Spleen (tissue), 11 donors: Measurements from ENCODE around the gene ULBP2. TPM values are rescaled to one million over a fixed set of nuclear protein-coding genes. Genes with fewer than 3 reads are reported as not detected.
"Not testable (repeated sequence)": the region's sequence is repeated elsewhere in the genome, so short reads cannot be mapped to it uniquely, and the experiment has no call there.

Source experiments
- DNase-seq: peaks from one replicate; pipeline ENCODE4 v3.0.0-alpha.2; 2020
- H3K27ac ChIP-seq, 8 donors: fragments of 200-600 bp; sonication (generic) in 7 of 8; 1 replicate in 4 of 8; 2 replicates in 4 of 8; pipeline versions ENCODE4 v1.5.0 to v1.8.0; 2016 to 2021; ENCODE audit warnings: inconsistent platforms in 4 of 8, mild to moderate bottlenecking in 4 of 8, moderate library complexity in 1 of 8
- H3K27me3 ChIP-seq, 7 donors: fragments of 200-600 bp; sonication (generic) in 6 of 7; replicated peaks in 1 of 7; 1 replicate in 4 of 7; 2 replicates in 3 of 7; pipeline versions ENCODE4 v1.5.0 to v1.8.0; 2016 to 2021; ENCODE audit warnings: inconsistent platforms in 3 of 7, mild to moderate bottlenecking in 1 of 7
- H3K36me3 ChIP-seq, 6 donors: fragments of 200-600 bp; sonication (generic) in 5 of 6; 1 replicate in 4 of 6; 2 replicates in 2 of 6; pipeline versions ENCODE4 v1.5.0 to v1.8.0; 2016 to 2021; ENCODE audit warnings: inconsistent platforms in 2 of 6
- H3K4me1 ChIP-seq, 6 donors: fragments of 200-600 bp; sonication (generic) in 5 of 6; 1 replicate in 3 of 6; 2 replicates in 3 of 6; pipeline versions ENCODE4 v1.5.0 to v1.8.0; 2016 to 2021; ENCODE audit warnings: inconsistent platforms in 3 of 6
- H3K4me3 ChIP-seq, 8 donors: fragments of 200-600 bp; sonication (generic) in 7 of 8; 1 replicate in 4 of 8; 2 replicates in 4 of 8; pipeline versions ENCODE4 v1.5.0 to v1.8.0; 2016 to 2021; ENCODE audit warnings: inconsistent platforms in 4 of 8, mild to moderate bottlenecking in 4 of 8, moderate library complexity in 2 of 8
- H3K9me3 ChIP-seq, 8 donors: fragments of 200-600 bp; sonication (generic) in 7 of 8; 1 replicate in 4 of 8; 2 replicates in 4 of 8; pipeline versions ENCODE4 v1.5.0 to v1.8.0; 2016 to 2021; ENCODE audit warnings: inconsistent platforms in 4 of 8
- POLR2A ChIP-seq, 3 donors: fragments of 450-650 bp; IDR thresholded peaks; one replicate each; pipeline ENCODE4 v1.5.1; 2017; ENCODE audit warnings: antibody characterized with exemption in 3 of 3, mild to moderate bottlenecking in 1 of 3
- POLR2AphosphoS5 ChIP-seq, 3 donors: sonication (generic); formaldehyde crosslinking; IDR thresholded peaks; one replicate each; pipeline ENCODE4 v1.5.1; 2017; ENCODE audit warnings: antibody characterized with exemption in 3 of 3
- WGBS, 5 donors: extraction: QIAGEN DNeasy Blood & Tissue Kit in 3 of 5; methylation state at CpG; one replicate each; pipeline versions ENCODE4 v1.1.5 to v1.1.7; 2013 to 2018; 5-methylcytosine and 5-hydroxymethylcytosine counted together
- intact Hi-C: fragments of 100-400 bp; cut with DNase I; formaldehyde crosslinking; loops from one replicate; pipeline ENCODE4 v1.15.0; 2023; ENCODE audit warnings: low total_unique reads
- polyA plus RNA-seq, 3 donors: library from polyadenylated mRNA; stranded (reverse); fragments of 200-250 nt; gene quantifications; one replicate each; pipeline ENCODE4 v1.2.1, GENCODE V29; 2013
- total RNA-seq, 7 donors: library from RNA; depleted of rRNA in 3 of 7; stranded (reverse); fragments of >200 nt in 3 of 7; fragmentation: NEBNext Ultra II Directional in 4 of 7; extraction: Animal tissue kit (Norgen Biotek cat#: 25700) in 4 of 7; gene quantifications; one replicate each; pipeline versions ENCODE4 v1.1.0 to v1.2.1, GENCODE V29; 2016 to 2021
- TF ChIP-seq, protein P1 (sequence below), 11 experiments: fragments of 200-600 bp in 7 of 11; fragments of 450-650 bp in 4 of 11; sonication (generic) in 4 of 11; IDR thresholded peaks in 8 of 11; conservative IDR thresholded peaks in 3 of 11; 1 replicate in 7 of 11; 2 replicates in 4 of 11; pipeline versions ENCODE4 v1.4.0 to v1.8.0; 2016 to 2021; ENCODE audit warnings: antibody characterized with exemption in 11 of 11, inconsistent platforms in 4 of 11, mild to moderate bottlenecking in 1 of 11
- donor health status: healthy with polysubstance abuse.
- donor health status: DM: no; HTN: no; CAD: no; lungs with moderate emphysema.
- donor health status: DM: no; HTN: no; CAD: no.
- donor health status: Bipolar disorder and iron deficiency.
- donor health status: healthy.
- donor health status: DM: no; HTN: no; CAD: no.
- donor health status: DM: yes; HTN: yes; CAD: no.

Gene ULBP2
- total and polyA plus RNA-seq, 10 donors = 0.10 to 0.30 (median 0.20) TPM; not detected in 7

DNA sequence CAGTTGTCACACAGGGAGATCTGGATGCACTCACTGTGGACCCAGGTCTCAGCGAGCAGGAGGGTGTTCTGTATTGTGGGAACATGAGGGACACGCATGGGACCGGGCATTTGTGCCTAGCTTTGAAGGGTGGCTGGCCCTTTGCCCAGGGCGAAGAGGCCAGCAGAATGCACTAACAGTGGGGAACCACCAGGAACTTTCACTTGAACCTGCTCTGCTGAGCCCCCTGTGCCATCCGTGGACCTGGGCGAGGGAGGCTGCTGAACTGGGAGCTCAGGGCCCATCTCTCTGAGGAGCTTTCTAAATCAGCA lies 1.2 kb upstream of the ULBP2 start:
- no peaks in the 10 kb centered on the region for H3K9me3 ChIP-seq
- intact Hi-C loops = no loop called here
- H3K4me3 ChIP-seq = peak overlapping the region in 1 of 8 donors; percentile 15
- DNase-seq = no peak
- H3K27ac ChIP-seq = no peak overlapping the region
- H3K4me1 ChIP-seq = peaks cover 11 to 47% (median 34%) of the 10 kb centered on the region in 6 donors
- H3K36me3 ChIP-seq = no peaks in the 10 kb centered on the region
- no peak for TF ChIP-seq POLR2A (IDR thresholded peaks at IDR 0.05)
- TF ChIP-seq POLR2AphosphoS5 (IDR thresholded peaks at IDR 0.05) = no peak
- TF ChIP-seq, protein P1, sequence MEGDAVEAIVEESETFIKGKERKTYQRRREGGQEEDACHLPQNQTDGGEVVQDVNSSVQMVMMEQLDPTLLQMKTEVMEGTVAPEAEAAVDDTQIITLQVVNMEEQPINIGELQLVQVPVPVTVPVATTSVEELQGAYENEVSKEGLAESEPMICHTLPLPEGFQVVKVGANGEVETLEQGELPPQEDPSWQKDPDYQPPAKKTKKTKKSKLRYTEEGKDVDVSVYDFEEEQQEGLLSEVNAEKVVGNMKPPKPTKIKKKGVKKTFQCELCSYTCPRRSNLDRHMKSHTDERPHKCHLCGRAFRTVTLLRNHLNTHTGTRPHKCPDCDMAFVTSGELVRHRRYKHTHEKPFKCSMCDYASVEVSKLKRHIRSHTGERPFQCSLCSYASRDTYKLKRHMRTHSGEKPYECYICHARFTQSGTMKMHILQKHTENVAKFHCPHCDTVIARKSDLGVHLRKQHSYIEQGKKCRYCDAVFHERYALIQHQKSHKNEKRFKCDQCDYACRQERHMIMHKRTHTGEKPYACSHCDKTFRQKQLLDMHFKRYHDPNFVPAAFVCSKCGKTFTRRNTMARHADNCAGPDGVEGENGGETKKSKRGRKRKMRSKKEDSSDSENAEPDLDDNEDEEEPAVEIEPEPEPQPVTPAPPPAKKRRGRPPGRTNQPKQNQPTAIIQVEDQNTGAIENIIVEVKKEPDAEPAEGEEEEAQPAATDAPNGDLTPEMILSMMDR (IDR thresholded peaks at IDR 0.05 in 8 of 11, conservative IDR thresholded peaks at IDR 0.05 in 3 of 11) = no peak
- WGBS, 5 donors = 28 to 44% (median 33%) methylated on average over 6 of the region's 6 CpGs
- H3K27me3 ChIP-seq = peaks cover under 1 to 79% (median 66%) of the 10 kb centered on the region in 7 donors

DNA sequence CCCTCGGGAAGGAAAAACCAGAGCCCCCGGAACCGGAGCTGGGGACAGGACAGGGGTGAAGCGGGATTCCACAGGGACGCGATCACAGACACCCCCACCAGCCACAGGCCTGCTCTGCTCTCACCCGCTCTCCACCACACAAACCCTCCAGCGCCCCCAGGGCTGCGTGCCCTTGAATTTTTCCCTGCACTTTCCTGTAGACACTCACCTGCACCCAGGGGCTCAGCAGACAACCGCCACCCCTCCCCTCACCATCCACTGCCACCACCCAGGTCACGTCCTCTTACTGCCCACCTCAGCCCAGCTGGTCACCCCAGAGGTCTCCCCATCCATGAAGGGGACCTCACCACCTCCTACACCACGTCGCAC lies 631 bp downstream of the ULBP2 start:
- H3K27ac ChIP-seq = peak overlapping the region in 1 of 8 donors; percentile 19
- H3K27me3 ChIP-seq = peaks cover 0 to 61% (median 48%) of the 10 kb centered on the region in 7 donors
- peaks cover 11 to 45% (median 34%) of the 10 kb centered on the region in 6 donors for H3K4me1 ChIP-seq
- H3K36me3 ChIP-seq = no peaks in the 10 kb centered on the region
- H3K9me3 ChIP-seq = no peaks in the 10 kb centered on the region
- peak overlapping the region in 6 of 8 donors; percentile 25 to 74 (median 52) for H3K4me3 ChIP-seq
- no peak for DNase-seq
- TF ChIP-seq POLR2AphosphoS5 (IDR thresholded peaks at IDR 0.05) (no peak), POLR2A (IDR thresholded peaks at IDR 0.05) (no peak)
- TF ChIP-seq, protein P1 (IDR thresholded peaks at IDR 0.05 in 8 of 11, conservative IDR thresholded peaks at IDR 0.05 in 3 of 11) = no peak
- 26 to 34% (median 30%) methylated on average over 11 to 13 of the region's 13 CpGs for WGBS, 5 donors
- intact Hi-C loops = no loop called here

DNA sequence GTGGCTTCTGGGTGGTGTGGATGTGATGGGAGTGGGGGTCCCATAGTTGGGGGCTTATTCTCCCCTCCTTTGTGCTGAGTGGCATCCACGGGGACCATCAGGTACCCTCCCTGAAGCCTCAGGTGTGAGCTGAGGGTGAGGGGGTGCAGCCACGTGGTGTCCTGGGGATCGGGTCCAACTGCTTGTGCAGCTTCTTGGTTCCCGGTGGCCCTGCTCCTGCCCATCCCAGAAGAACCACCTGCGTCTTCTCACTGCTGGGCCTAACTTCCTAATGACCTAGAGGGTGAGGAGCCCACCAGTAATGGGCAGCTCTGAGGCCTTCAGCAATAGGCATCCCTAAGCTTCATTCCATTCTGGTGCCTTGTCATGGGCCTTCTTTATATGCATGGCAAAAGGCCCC lies 1.5 kb downstream of the ULBP2 start:
- DNase-seq, H3K36me3 ChIP-seq, intact Hi-C loops, H3K27ac ChIP-seq, H3K9me3 ChIP-seq, H3K4me3 ChIP-seq: not testable (repeated sequence)
- Histone ChIP-seq H3K4me1 (peaks cover 9 to 38% (median 31%) of the 10 kb centered on the region in 6 donors), H3K27me3 (peaks cover 0 to 58% (median 41%) of the 10 kb centered on the region in 7 donors)
- WGBS, 5 donors = 77 to 89% (median 78%) methylated on average over 3 to 5 of the region's 5 CpGs

DNA sequence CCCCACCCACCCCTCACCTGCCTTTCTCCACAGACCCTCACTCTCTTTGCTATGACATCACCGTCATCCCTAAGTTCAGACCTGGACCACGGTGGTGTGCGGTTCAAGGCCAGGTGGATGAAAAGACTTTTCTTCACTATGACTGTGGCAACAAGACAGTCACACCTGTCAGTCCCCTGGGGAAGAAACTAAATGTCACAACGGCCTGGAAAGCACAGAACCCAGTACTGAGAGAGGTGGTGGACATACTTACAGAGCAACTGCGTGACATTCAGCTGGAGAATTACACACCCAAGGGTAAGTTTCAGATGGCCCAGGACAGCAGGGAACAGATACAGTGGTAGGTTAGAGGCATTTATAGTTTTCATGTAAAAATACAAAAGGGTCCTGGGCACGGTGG lies 3.5 kb downstream of the ULBP2 start:
- H3K4me3 ChIP-seq, H3K27ac ChIP-seq, H3K36me3 ChIP-seq, intact Hi-C loops, DNase-seq, H3K9me3 ChIP-seq: not testable (repeated sequence)
- Histone ChIP-seq H3K4me1 (peaks cover 0 to 23% (median 19%) of the 10 kb centered on the region in 6 donors), H3K27me3 (peaks cover 0 to 55% (median 22%) of the 10 kb centered on the region in 7 donors)
- 73 to 94% (median 77%) methylated on average over 3 to 5 of the region's 6 CpGs for WGBS, 5 donors

DNA sequence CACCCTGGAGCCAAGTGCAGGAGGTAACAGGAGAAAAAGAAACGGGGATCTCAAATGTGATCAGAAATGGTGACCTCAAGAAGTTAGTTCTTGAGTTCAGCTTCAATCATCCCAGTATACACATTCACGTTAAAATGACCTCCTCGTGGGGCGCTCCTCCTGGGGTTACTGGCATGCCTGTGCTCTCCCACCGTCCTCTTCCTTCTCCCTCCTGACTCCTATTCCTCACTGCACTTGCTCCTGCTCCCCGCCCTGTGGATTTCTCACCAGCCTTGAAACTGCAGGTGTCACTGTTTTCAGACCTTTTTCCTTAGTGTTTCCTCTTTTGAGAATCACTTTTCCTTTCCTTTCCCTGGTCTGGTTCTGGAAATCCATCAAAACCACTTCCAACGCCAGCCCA lies 4.8 kb downstream of the ULBP2 start:
- WGBS, 5 donors = 57 to 72% (median 66%) methylated on average over 7 of the region's 7 CpGs
- H3K9me3 ChIP-seq, H3K4me1 ChIP-seq, DNase-seq, H3K27ac ChIP-seq, H3K36me3 ChIP-seq, intact Hi-C loops, H3K4me3 ChIP-seq: not testable (repeated sequence)
- H3K27me3 ChIP-seq = peaks cover 0 to 55% (median 24%) of the 10 kb centered on the region in 7 donors

DNA sequence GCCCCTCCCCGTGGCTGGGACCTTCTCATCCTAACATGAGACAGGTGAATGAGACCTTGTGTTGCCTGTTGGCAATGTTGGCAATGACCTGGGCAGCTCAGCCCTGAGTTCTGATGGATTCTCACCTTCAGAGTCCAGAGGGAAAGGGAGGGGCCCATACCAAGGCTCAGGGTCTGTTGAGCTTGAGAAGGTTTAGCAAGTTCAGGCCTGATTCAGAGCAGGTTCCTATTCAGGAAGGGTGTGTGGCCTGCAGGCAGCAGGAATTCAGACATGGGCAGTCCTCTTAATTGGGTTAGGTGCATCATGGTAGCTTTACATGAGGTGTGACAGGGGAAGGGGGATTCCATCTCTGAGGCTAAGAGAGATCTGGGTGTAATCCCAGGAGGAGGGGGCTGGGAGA lies 5.7 kb downstream of the ULBP2 start:
- H3K27ac ChIP-seq, H3K4me3 ChIP-seq, DNase-seq, H3K9me3 ChIP-seq, H3K4me1 ChIP-seq, H3K36me3 ChIP-seq, intact Hi-C loops: not testable (repeated sequence)
- H3K27me3 ChIP-seq = peaks cover 0 to 55% (median 21%) of the 10 kb centered on the region in 7 donors
- WGBS, 5 donors = no CpG with 5 or more reads among the region's 1 CpG
